SK-N-SH (cell line): Measurements from ENCODE around the gene SYNJ2. TPM values are rescaled to one million over a fixed set of nuclear protein-coding genes. Genes with fewer than 3 reads are reported as not detected.

Source experiments
- CTCF ChIA-PET: fragments of 300-600, 350-600 bp; formaldehyde crosslinking; extraction: SDS; loops from one replicate; lab custom pipeline; 2021; lab: Yijun Ruan, JAX
- POLR2A ChIA-PET: fragments of 350-600 bp; sonication (Branson Sonifier 250); formaldehyde crosslinking; extraction: SDS; loops from one replicate; lab custom pipeline; 2020; ENCODE audit warnings: antibody characterized with exemption, inconsistent platforms; lab: Yijun Ruan, JAX
- DNase-seq: peaks from one replicate; pipeline ENCODE4 v3.0.0; 2012
- H2AFZ ChIP-seq: fragments of 200-600 bp; sonication (generic); 2 replicates; pipeline ENCODE4 v1.8.1; 2016; ENCODE audit warnings: antibody characterized with exemption, mild to moderate bottlenecking, low read depth
- H3F3A ChIP-seq: fragments of 200-600 bp; sonication (generic); replicated peaks from 2 replicates; pipeline ENCODE3; 2016; ENCODE audit warnings: antibody characterized with exemption, mild to moderate bottlenecking; ENCODE audit not compliant: insufficient read depth
- H3K27ac ChIP-seq, 2 experiments: fragments of 200-500 bp in 1 of 2; fragments of 200-600 bp in 1 of 2; sonication (Bioruptor generic) in 1 of 2; sonication (generic), shearing (Covaris generic) in 1 of 2; 2 replicates each; pipeline versions ENCODE4 v1.5.1 to v1.6.1; 2014 to 2016; ENCODE audit warnings: low read depth in 2 of 2, inconsistent platforms in 1 of 2, low read length in 1 of 2, mild to moderate bottlenecking in 1 of 2, mixed read lengths in 1 of 2
- H3K27me3 ChIP-seq: fragments of 200-600 bp; sonication (generic), shearing (Covaris generic); 2 replicates; pipeline ENCODE4 v1.6.1; 2016; ENCODE audit warnings: mixed run types; ENCODE audit not compliant: insufficient read depth
- H3K36me3 ChIP-seq, 2 experiments: fragments of 200-500 bp in 1 of 2; fragments of 200-600 bp in 1 of 2; sonication (Bioruptor generic) in 1 of 2; sonication (generic) in 1 of 2; replicated peaks in 1 of 2; 2 replicates each; pipeline versions ENCODE3 to v1.5.1; 2014 to 2016; ENCODE audit warnings: low read length in 1 of 2, mild to moderate bottlenecking in 1 of 2; ENCODE audit not compliant: insufficient read depth in 2 of 2, control insufficient read depth in 1 of 2
- H3K4me1 ChIP-seq, 2 experiments: fragments of 200-500 bp in 1 of 2; fragments of 200-600 bp in 1 of 2; sonication (Bioruptor generic) in 1 of 2; sonication (generic), shearing (Covaris generic) in 1 of 2; 2 replicates each; pipeline versions ENCODE4 v1.5.1 to v1.6.1; 2014 to 2016; ENCODE audit warnings: low read depth in 1 of 2, low read length in 1 of 2, mixed run types in 1 of 2; ENCODE audit not compliant: insufficient read depth in 2 of 2, control insufficient read depth in 1 of 2
- H3K4me2 ChIP-seq: fragments of 200-600 bp; sonication (generic), shearing (Covaris generic); 2 replicates; pipeline ENCODE4 v1.6.1; 2017; ENCODE audit warnings: mixed run types
- H3K4me3 ChIP-seq, 2 experiments: fragments of 200-500 bp in 1 of 2; fragments of 200-600 bp in 1 of 2; sonication (Bioruptor generic) in 1 of 2; sonication (generic), shearing (Covaris generic) in 1 of 2; 2 replicates each; pipeline versions ENCODE4 v1.5.1 to v1.8.1; 2014 to 2016; ENCODE audit warnings: low read depth in 2 of 2, inconsistent platforms in 1 of 2, low read length in 1 of 2, mild to moderate bottlenecking in 1 of 2, mixed read lengths in 1 of 2, moderate library complexity in 1 of 2
- H3K79me2 ChIP-seq: fragments of 200-600 bp; sonication (generic); 2 replicates; pipeline ENCODE4 v1.8.1; 2017; ENCODE audit warnings: mild to moderate bottlenecking; ENCODE audit not compliant: insufficient read depth
- H3K9ac ChIP-seq: fragments of 200-600 bp; sonication (generic); 2 replicates; pipeline ENCODE4 v1.6.1; 2017; ENCODE audit warnings: mixed run types
- H3K9me2 ChIP-seq: fragments of 200-600 bp; sonication (generic); 2 replicates; pipeline ENCODE4 v1.6.1; 2017; ENCODE audit warnings: mixed run types
- H3K9me3 ChIP-seq: fragments of 200-600 bp; sonication (generic); 2 replicates; pipeline ENCODE4 v1.6.1; 2017; ENCODE audit warnings: mixed run types, mild to moderate bottlenecking, moderate library complexity
- H4K20me1 ChIP-seq: fragments of 200-600 bp; sonication (generic); 2 replicates; pipeline ENCODE4 v1.6.1; 2017; ENCODE audit warnings: mild to moderate bottlenecking, mixed run types; ENCODE audit not compliant: insufficient read depth
- EZH2phosphoT487 ChIP-seq: fragments of 200-600 bp; sonication (generic); IDR thresholded peaks from 2 replicates; pipeline ENCODE4 v1.6.1; 2017; ENCODE audit warnings: low read depth, mixed run types, mild to moderate bottlenecking, antibody characterized with exemption, moderate library complexity, borderline replicate concordance
- FOXM1 ChIP-seq: IDR thresholded peaks from 2 replicates; pipeline ENCODE4 v1.4.0; 2012; ENCODE audit warnings: low read depth, mild to moderate bottlenecking
- GABPA ChIP-seq: IDR thresholded peaks from 2 replicates; pipeline ENCODE4 v1.4.0; 2012; ENCODE audit warnings: low read depth, mild to moderate bottlenecking
- IRF3 ChIP-seq: fragments of 150-350 bp; IDR thresholded peaks from 2 replicates; pipeline ENCODE4 v1.6.1; 2016; ENCODE audit warnings: mild to moderate bottlenecking, low read depth, low read length
- JUND ChIP-seq: IDR thresholded peaks from 2 replicates; pipeline ENCODE4 v1.4.0; 2012
- MXI1 ChIP-seq: IDR thresholded peaks from 2 replicates; pipeline ENCODE4 v1.6.1; 2012; ENCODE audit warnings: mild to moderate bottlenecking, low read depth, low read length, improper control_type of control experiment
- RCOR1 ChIP-seq: fragments of 150-350 bp; IDR thresholded peaks from 2 replicates; pipeline ENCODE4 v1.6.1; 2017; ENCODE audit warnings: antibody characterized with exemption, low read length
- RXRA ChIP-seq: IDR thresholded peaks from 2 replicates; pipeline ENCODE4 v1.4.0; 2012; ENCODE audit warnings: low read depth, mild to moderate bottlenecking, borderline replicate concordance
- SMC3 ChIP-seq: IDR thresholded peaks from 2 replicates; pipeline ENCODE4 v1.6.1; 2012; ENCODE audit warnings: low read depth, low read length, improper control_type of control experiment
- TAF1 ChIP-seq: IDR thresholded peaks from 2 replicates; pipeline ENCODE4 v1.6.1; 2012; ENCODE audit warnings: low read depth, mild to moderate bottlenecking, low read length, moderate library complexity, borderline replicate concordance
- ZBTB33 ChIP-seq: IDR thresholded peaks from 2 replicates; pipeline ENCODE4 v1.4.0; 2012; ENCODE audit warnings: low read depth, borderline replicate concordance
- WGBS: methylation state at CpG from one replicate; pipeline ENCODE4 v1.1.6; 2017; ENCODE audit warnings: low lambda C conversion rate; 5-methylcytosine and 5-hydroxymethylcytosine counted together
- polyA plus RNA-seq, 3 experiments: library from polyadenylated mRNA; depleted of rRNA; stranded (reverse); fragments of >200 nt; gene quantifications; 2 replicates each; pipeline ENCODE4 v1.2.3, GENCODE V29; 2012

SYNJ2 gene
- polyA plus RNA-seq, 1 of the 3 experiments (the other 2 are of a cell fraction): 40.0 TPM

GRCh38 chr6:158118886-158119285 is 137.2 kb downstream of the SYNJ2 start:
- Histone ChIP-seq H3K4me2 (no peak overlapping the region), H3F3A (peaks cover 9% of the 10 kb centered on the region), H3K79me2 (no peaks in the 10 kb centered on the region), H2AFZ (no peak overlapping the region), H3K27me3 (no peaks in the 10 kb centered on the region), H3K9me2 (no peaks in the 10 kb centered on the region), H3K27ac (no peak overlapping the region), H3K36me3 (peaks cover 33 to 54% of the 10 kb centered on the region in 2 experiments), H3K4me1 (no peaks in the 10 kb centered on the region), H3K9me3 (no peaks in the 10 kb centered on the region), H4K20me1 (no peaks in the 10 kb centered on the region), H3K4me3 (no peak overlapping the region), H3K9ac (no peak overlapping the region)
- ChIA-PET CTCF (interaction anchor here (0.8 to 1.6 kb wide), 3 partner anchors 10 to 47 kb away, joined by 3 to 5 read pairs (median 4); no protein-coding TSS in a partner anchor), POLR2A (no interaction called here)
- 98% methylated on average over 3 of the region's 3 CpGs for WGBS
- DNase-seq: no peak
- TF ChIP-seq EZH2phosphoT487: no peak
- no peak for TF ChIP-seq JUND
- TF ChIP-seq GABPA: no peak

DNA sequence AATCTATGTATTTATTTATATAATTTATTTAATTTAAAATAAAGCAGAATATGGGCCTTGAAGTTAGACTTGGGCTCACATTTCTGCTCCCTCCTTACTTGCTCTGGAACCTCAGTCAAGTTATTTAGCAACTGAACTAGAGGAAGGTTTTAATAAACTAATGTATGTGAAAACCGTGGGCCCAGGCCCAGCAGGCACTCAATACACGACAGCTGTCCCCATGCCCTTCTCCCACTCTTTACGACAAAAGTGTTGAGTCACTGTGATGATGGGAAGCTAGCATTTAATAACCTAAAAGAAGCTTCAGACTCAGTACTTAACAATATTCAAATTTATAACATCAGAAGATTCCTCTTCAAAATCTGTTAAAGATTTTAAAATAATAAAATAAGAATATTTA is 139.7 kb downstream of the SYNJ2 start:
- H2AFZ ChIP-seq: no peak overlapping the region
- 78% methylated on average over 3 of the region's 3 CpGs for WGBS
- no peak overlapping the region for H3K9ac ChIP-seq
- no peaks in the 10 kb centered on the region for H3K4me1 ChIP-seq
- no peaks in the 10 kb centered on the region for H3K79me2 ChIP-seq
- H3K9me2 ChIP-seq: no peaks in the 10 kb centered on the region
- H3K4me2 ChIP-seq: no peak overlapping the region
- no peak for TF ChIP-seq RCOR1
- no peak for TF ChIP-seq GABPA
- no peak for TF ChIP-seq MXI1
- TF ChIP-seq RXRA: no peak
- TF ChIP-seq FOXM1: no peak
- TF ChIP-seq ZBTB33: no peak
- TF ChIP-seq TAF1: no peak
- no peak for TF ChIP-seq JUND
- no peak for TF ChIP-seq SMC3
- TF ChIP-seq IRF3: no peak
- H3K9me3 ChIP-seq: no peaks in the 10 kb centered on the region
- H3K36me3 ChIP-seq: peaks cover 37 to 49% of the 10 kb centered on the region in 2 experiments
- H3K27me3 ChIP-seq: no peaks in the 10 kb centered on the region
- ChIA-PET CTCF (no interaction called here), POLR2A (no interaction called here)
- no peak overlapping the region for H3K4me3 ChIP-seq
- no peak overlapping the region for H3K27ac ChIP-seq
- H4K20me1 ChIP-seq: no peaks in the 10 kb centered on the region
- DNase-seq: no peak
- H3F3A ChIP-seq: no peaks in the 10 kb centered on the region
